ENCODE data around the gene SCAMP1.

Gene SCAMP1, protein sequence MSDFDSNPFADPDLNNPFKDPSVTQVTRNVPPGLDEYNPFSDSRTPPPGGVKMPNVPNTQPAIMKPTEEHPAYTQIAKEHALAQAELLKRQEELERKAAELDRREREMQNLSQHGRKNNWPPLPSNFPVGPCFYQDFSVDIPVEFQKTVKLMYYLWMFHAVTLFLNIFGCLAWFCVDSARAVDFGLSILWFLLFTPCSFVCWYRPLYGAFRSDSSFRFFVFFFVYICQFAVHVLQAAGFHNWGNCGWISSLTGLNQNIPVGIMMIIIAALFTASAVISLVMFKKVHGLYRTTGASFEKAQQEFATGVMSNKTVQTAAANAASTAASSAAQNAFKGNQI
- 21.1 to 38.4 (median 25.5) reads per million in 3 donors for total RNA-seq

DNA sequence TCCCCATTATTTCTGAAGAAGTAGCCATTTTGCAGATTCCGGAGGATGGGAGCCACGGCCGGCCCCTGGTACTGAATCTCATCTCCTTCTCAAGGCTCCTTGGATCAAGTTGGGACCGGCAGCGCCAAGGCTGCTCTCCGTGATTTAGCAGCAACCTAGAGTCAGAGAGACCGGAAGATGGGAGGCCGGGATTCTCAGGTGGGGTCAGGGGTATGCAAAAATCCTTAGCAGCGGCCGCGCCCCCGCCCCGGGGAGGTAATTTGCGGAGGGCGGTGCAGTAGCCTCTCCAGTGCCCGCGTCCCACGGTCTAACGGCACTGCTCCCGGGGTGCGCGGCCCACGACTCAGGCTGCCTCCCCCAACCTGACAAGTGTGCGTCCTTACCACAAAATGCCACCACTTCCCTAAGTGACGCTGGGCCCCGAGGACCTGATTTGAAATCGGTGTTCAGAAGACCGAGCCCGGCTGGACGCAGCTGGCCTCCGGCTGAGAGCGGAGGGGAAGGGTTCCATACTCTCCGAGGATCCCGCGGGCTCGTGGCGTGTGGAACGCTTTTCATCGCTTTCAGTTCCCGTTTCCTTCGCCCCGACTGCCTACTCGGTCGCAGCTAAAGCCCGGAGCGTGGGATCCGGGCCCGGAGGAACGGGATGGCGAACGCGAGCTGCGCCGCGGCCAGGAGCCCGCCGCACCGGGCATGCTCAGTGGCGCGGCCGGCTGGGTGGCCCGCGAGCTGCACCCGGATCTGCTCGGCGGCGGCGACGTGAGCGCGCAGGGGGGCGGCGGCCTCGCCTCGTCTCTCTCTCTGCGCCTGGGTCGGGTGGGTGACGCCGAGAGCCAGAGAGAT, at the start of gene SCAMP1:
SCAMP1 (plus strand) TSS at position 787 of the 843 bp plus-strand sequence; CDS start at position 842, 55 bp downstream.
- DNase-seq = peak; percentile 81 to 88 (median 86)
- H3K27ac ChIP-seq (ENCODE audit: insufficient read depth, low read length, poor library complexity, severe bottlenecking) = peak within 1 kb of the TSS; percentile 83
- H3K36me3 ChIP-seq (ENCODE audit: control insufficient read depth, insufficient read depth, low read length) = no peaks in the 10 kb centered on the region
- H3K4me3 ChIP-seq (ENCODE audit: insufficient read depth, low read depth, low read length, poor library complexity, severe bottlenecking) = peak within 1 kb of the TSS; percentile 100
- peaks cover 20% of the 10 kb centered on the region for H3K4me1 ChIP-seq (ENCODE audit: control insufficient read depth, insufficient read depth, low read length, poor library complexity, severe bottlenecking)
- H3K9me3 ChIP-seq (ENCODE audit: control insufficient read depth, low read length) = no peaks in the 10 kb centered on the region
- no peaks in the 10 kb centered on the region for H3K27me3 ChIP-seq (replicated peaks; ENCODE audit: control insufficient read depth, insufficient read depth, low read length, poor library complexity, severe bottlenecking)

DNA sequence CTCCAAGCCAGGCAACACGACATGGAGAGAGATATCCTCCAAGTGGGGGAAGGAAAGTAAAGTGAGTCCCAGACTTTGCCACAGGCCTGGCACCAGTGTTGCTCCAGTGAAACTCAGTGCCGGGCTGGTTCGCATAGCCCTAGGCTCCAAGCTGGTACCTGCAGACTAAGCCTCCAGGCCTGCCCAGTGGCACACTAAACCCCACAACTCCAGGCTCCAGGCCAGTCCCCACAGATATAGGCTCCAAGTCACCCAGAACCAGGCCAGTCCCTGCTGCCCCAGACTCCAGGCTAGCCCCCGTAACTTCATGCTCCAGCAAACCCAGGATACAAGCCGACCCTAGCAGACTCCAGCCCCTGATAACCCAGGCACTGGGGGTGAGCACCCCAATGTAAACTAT, 42.9 kb upstream of the SCAMP1 start:
- H3K27ac ChIP-seq (ENCODE audit: insufficient read depth, low read length, poor library complexity, severe bottlenecking) = no peak overlapping the region
- no peak overlapping the region for H3K4me3 ChIP-seq (ENCODE audit: insufficient read depth, low read depth, low read length, poor library complexity, severe bottlenecking)
- H3K27me3 ChIP-seq (replicated peaks; ENCODE audit: control insufficient read depth, insufficient read depth, low read length, poor library complexity, severe bottlenecking) = no peaks in the 10 kb centered on the region
- H3K9me3 ChIP-seq (ENCODE audit: control insufficient read depth, low read length) = no peaks in the 10 kb centered on the region
- no peak for DNase-seq
- no peaks in the 10 kb centered on the region for H3K4me1 ChIP-seq (ENCODE audit: control insufficient read depth, insufficient read depth, low read length, poor library complexity, severe bottlenecking)
- no peaks in the 10 kb centered on the region for H3K36me3 ChIP-seq (ENCODE audit: control insufficient read depth, insufficient read depth, low read length)

DNA sequence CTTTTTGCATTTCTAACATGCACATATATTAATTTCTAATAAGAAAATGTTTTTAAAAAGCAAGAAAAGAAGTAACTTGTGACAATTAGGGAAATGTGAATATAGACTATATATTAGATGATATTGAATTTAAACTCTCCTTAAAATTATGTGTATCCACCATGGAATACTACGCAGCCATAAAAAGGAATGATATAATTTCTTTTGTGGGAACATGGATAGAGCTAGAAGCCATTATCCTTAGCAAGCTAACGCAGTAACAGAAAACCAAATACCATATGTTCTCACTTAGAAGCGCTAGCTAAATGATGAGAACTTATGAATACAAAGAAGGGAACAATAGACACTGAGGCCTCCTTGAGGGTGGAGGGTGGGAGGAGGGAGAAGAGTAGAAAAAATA, 42.1 kb upstream of the SCAMP1 start:
- no peak for DNase-seq
- Histone ChIP-seq H3K36me3 (ENCODE audit: control insufficient read depth, insufficient read depth, low read length) (no peaks in the 10 kb centered on the region), H3K4me3 (ENCODE audit: insufficient read depth, low read depth, low read length, poor library complexity, severe bottlenecking) (no peak overlapping the region), H3K4me1 (ENCODE audit: control insufficient read depth, insufficient read depth, low read length, poor library complexity, severe bottlenecking) (no peaks in the 10 kb centered on the region), H3K9me3 (ENCODE audit: control insufficient read depth, low read length) (no peaks in the 10 kb centered on the region), H3K27ac (ENCODE audit: insufficient read depth, low read length, poor library complexity, severe bottlenecking) (no peak overlapping the region), H3K27me3 (replicated peaks; ENCODE audit: control insufficient read depth, insufficient read depth, low read length, poor library complexity, severe bottlenecking) (no peaks in the 10 kb centered on the region)

DNA sequence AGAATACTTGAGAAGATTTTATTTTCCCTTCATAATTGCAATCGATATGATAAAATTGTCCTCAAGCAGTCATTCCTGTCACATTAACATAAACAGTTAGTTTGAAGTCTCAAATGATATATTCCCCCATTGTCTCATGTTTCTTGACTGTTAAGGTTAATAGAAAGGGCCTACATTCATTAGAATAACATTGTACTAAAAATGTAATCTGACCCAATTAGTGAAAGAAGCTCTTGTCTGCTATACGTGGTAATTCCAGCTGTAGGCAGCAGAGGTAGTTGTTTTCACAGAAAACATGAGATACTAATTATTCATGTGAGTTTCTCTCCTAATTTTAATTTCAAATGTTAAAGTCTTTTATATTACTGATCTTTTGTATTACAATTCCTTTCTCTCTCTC, 40.0 kb upstream of the SCAMP1 start:
- no peaks in the 10 kb centered on the region for H3K4me1 ChIP-seq (ENCODE audit: control insufficient read depth, insufficient read depth, low read length, poor library complexity, severe bottlenecking)
- no peaks in the 10 kb centered on the region for H3K36me3 ChIP-seq (ENCODE audit: control insufficient read depth, insufficient read depth, low read length)
- H3K27me3 ChIP-seq (replicated peaks; ENCODE audit: control insufficient read depth, insufficient read depth, low read length, poor library complexity, severe bottlenecking) = no peaks in the 10 kb centered on the region
- no peak overlapping the region for H3K4me3 ChIP-seq (ENCODE audit: insufficient read depth, low read depth, low read length, poor library complexity, severe bottlenecking)
- H3K9me3 ChIP-seq (ENCODE audit: control insufficient read depth, low read length) = no peaks in the 10 kb centered on the region
- no peak overlapping the region for H3K27ac ChIP-seq (ENCODE audit: insufficient read depth, low read length, poor library complexity, severe bottlenecking)
- DNase-seq = no peak

DNA sequence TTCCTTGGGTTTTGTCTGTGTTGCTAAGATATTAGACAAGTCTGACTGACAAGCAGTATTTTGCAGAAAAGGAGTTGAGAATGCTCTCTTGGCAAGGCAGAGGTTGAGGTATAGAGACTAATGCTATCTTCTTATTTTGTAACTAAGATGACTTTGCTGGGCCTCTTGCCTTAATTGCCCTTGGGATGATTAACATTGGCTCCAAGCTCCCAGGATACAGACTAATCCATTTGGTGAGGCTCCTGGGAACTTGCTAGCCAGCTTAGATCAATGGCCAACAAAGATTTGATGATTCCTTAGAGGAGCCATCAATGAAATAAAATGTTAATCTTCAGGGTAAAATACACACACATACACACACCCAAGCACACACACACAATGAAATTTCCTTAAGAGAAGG, 37.2 kb upstream of the SCAMP1 start:
- Histone ChIP-seq H3K36me3 (ENCODE audit: control insufficient read depth, insufficient read depth, low read length) (no peaks in the 10 kb centered on the region), H3K4me1 (ENCODE audit: control insufficient read depth, insufficient read depth, low read length, poor library complexity, severe bottlenecking) (no peaks in the 10 kb centered on the region), H3K9me3 (ENCODE audit: control insufficient read depth, low read length) (no peaks in the 10 kb centered on the region), H3K27ac (ENCODE audit: insufficient read depth, low read length, poor library complexity, severe bottlenecking) (no peak overlapping the region), H3K4me3 (ENCODE audit: insufficient read depth, low read depth, low read length, poor library complexity, severe bottlenecking) (no peak overlapping the region), H3K27me3 (replicated peaks; ENCODE audit: control insufficient read depth, insufficient read depth, low read length, poor library complexity, severe bottlenecking) (no peaks in the 10 kb centered on the region)
- DNase-seq = no peak

DNA sequence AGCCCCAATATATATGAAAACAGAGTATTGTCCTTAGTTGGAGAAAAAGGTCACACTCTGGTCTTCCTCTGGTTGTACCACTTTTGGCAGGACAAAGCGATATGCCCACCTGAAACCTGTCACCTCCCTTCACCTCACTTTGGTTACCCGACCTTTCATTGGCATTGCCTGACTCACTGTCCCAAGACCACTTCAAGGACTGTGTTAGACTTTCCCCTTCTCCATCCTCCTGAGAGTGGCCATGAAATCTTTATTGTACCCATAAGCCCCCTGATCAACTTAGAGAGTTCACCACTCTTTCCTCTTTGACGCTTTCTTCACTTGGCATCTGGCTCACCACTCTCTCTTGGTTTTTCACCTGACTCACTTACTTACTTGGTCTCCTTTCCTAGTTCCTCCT, 33.5 kb upstream of the SCAMP1 start:
- DNase-seq = no peak
- no peak overlapping the region for H3K4me3 ChIP-seq (ENCODE audit: insufficient read depth, low read depth, low read length, poor library complexity, severe bottlenecking)
- H3K27ac ChIP-seq (ENCODE audit: insufficient read depth, low read length, poor library complexity, severe bottlenecking) = no peak overlapping the region
- no peaks in the 10 kb centered on the region for H3K9me3 ChIP-seq (ENCODE audit: control insufficient read depth, low read length)
- no peaks in the 10 kb centered on the region for H3K27me3 ChIP-seq (replicated peaks; ENCODE audit: control insufficient read depth, insufficient read depth, low read length, poor library complexity, severe bottlenecking)
- no peaks in the 10 kb centered on the region for H3K4me1 ChIP-seq (ENCODE audit: control insufficient read depth, insufficient read depth, low read length, poor library complexity, severe bottlenecking)
- H3K36me3 ChIP-seq (ENCODE audit: control insufficient read depth, insufficient read depth, low read length) = no peaks in the 10 kb centered on the region

DNA sequence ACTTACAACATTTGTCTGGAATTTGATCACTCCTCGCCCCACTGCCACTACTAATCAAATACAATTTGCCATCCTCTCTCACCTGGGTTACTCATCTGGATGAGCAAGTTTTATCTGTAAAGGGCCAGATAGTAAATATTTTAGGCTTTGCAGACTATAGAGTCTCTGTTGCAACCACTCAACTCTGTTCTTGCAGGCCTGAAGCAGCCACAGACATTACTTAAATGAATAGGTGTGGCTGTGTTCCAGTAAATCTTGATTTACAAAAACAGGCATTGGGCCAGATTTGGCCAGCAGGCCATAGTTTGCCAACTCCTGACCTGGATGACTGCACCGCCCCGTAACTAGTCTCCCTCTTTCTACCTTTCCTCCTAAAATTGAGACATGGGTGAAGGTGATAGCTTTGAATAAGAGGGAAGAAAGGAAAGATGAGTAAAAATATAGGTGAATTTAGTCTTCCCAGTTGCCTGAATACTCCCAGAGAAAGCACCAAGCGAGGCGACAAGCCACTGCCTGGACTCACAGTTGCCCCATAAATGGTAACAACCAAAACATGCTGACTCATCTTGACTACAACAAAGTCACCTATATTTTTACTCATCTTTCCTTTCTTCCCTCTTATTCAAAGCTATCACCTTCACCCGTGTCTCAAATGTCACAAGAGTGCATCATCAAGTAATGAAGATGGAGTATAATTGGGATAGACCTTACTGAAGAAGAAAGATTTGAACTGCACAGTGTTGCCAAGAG, 32.5 kb upstream of the SCAMP1 start:
- H3K9me3 ChIP-seq (ENCODE audit: control insufficient read depth, low read length) = no peaks in the 10 kb centered on the region
- no peaks in the 10 kb centered on the region for H3K36me3 ChIP-seq (ENCODE audit: control insufficient read depth, insufficient read depth, low read length)
- no peak for DNase-seq

DNA sequence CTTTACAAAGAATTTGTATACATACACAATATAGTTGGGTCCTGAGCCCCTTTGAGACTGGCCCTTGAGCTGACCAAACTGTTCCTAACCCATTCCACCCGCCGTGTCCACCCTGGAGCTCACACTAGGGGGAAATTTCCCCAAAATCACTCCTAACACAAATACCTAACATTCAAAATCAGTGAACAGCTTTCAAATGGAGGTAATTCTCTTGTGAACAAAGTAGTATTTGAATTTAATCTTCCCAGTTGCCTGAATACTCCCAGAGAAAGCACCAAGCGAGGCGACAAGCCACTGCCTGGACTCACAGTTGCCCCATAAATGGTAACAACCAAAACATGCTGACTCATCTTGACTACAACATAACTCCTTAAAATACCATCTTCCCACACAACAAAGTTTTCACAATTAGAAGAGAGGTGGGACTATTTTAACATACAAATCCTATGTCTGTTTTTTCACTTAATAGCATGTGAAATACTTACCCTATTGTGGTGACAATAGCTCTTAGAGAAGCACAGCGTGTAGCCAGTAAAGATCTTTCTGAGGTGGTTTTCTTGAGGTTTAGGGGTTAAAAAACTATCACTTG, 31.7 kb upstream of the SCAMP1 start:
- no peak overlapping the region for H3K27ac ChIP-seq (ENCODE audit: insufficient read depth, low read length, poor library complexity, severe bottlenecking)
- DNase-seq = no peak

More for the DNA sequence above, 32.5 kb upstream of the SCAMP1 start:
- Histone ChIP-seq H3K27me3 (replicated peaks; ENCODE audit: control insufficient read depth, insufficient read depth, low read length, poor library complexity, severe bottlenecking) (no peaks in the 10 kb centered on the region), H3K4me1 (ENCODE audit: control insufficient read depth, insufficient read depth, low read length, poor library complexity, severe bottlenecking) (no peaks in the 10 kb centered on the region), H3K27ac (ENCODE audit: insufficient read depth, low read length, poor library complexity, severe bottlenecking) (no peak overlapping the region), H3K4me3 (ENCODE audit: insufficient read depth, low read depth, low read length, poor library complexity, severe bottlenecking) (no peak overlapping the region)

DNA sequence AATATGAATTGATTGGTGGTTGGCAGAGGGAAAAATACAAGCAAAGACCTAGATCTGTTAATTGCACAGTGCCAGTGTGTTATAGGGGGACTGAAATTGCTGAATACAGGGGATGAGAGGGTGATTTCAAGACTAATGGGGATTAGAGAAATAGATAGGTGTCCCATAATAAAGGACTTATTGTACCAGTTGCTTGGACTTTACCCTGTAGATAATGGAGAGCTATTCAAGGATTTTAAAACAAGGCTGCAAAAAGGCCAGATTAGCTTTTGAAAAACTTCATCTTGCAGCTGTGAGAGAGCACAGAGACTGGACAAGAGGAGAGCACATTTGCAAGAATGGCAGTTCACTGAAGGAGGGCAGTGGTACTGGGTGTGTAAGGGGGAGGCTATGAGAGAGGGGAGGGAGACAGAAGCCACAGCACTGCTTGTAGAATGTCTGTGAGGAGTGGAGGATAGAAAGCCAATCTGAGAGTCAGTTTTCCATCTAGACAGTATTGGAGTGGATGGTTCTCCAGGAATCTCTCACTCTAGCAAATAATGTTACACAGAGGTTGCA, 28.8 kb upstream of the SCAMP1 start:
- H3K27ac ChIP-seq (ENCODE audit: insufficient read depth, low read length, poor library complexity, severe bottlenecking) = no peak overlapping the region
- no peaks in the 10 kb centered on the region for H3K9me3 ChIP-seq (ENCODE audit: control insufficient read depth, low read length)
- H3K36me3 ChIP-seq (ENCODE audit: control insufficient read depth, insufficient read depth, low read length) = no peaks in the 10 kb centered on the region
- H3K4me3 ChIP-seq (ENCODE audit: insufficient read depth, low read depth, low read length, poor library complexity, severe bottlenecking) = no peak overlapping the region
- DNase-seq = no peak
- H3K27me3 ChIP-seq (replicated peaks; ENCODE audit: control insufficient read depth, insufficient read depth, low read length, poor library complexity, severe bottlenecking) = peaks cover 7% of the 10 kb centered on the region
- H3K4me1 ChIP-seq (ENCODE audit: control insufficient read depth, insufficient read depth, low read length, poor library complexity, severe bottlenecking) = no peaks in the 10 kb centered on the region

More for the DNA sequence above, 31.7 kb upstream of the SCAMP1 start:
- H3K36me3 ChIP-seq (ENCODE audit: control insufficient read depth, insufficient read depth, low read length) = no peaks in the 10 kb centered on the region
- no peak overlapping the region for H3K4me3 ChIP-seq (ENCODE audit: insufficient read depth, low read depth, low read length, poor library complexity, severe bottlenecking)
- no peaks in the 10 kb centered on the region for H3K9me3 ChIP-seq (ENCODE audit: control insufficient read depth, low read length)
- no peaks in the 10 kb centered on the region for H3K27me3 ChIP-seq (replicated peaks; ENCODE audit: control insufficient read depth, insufficient read depth, low read length, poor library complexity, severe bottlenecking)
- H3K4me1 ChIP-seq (ENCODE audit: control insufficient read depth, insufficient read depth, low read length, poor library complexity, severe bottlenecking) = no peaks in the 10 kb centered on the region

All from effector memory CD4-positive, alpha-beta T cell (primary cell).